HG02870 (cell line): ENCODE data around the gene PGF.
"Not testable (repeated sequence)": the region's sequence is repeated elsewhere in the genome, so short reads cannot be mapped to it uniquely, and the experiment has no call there.

Experiments used
- ATAC-seq: cut with Tn5 transposase; IDR thresholded peaks from one replicate; pipeline ENCODE4 v1.9.1; 2021; ENCODE audit warnings: mild to moderate bottlenecking, moderate library complexity; ENCODE audit not compliant: unreplicated experiment

Gene PGF

DNA sequence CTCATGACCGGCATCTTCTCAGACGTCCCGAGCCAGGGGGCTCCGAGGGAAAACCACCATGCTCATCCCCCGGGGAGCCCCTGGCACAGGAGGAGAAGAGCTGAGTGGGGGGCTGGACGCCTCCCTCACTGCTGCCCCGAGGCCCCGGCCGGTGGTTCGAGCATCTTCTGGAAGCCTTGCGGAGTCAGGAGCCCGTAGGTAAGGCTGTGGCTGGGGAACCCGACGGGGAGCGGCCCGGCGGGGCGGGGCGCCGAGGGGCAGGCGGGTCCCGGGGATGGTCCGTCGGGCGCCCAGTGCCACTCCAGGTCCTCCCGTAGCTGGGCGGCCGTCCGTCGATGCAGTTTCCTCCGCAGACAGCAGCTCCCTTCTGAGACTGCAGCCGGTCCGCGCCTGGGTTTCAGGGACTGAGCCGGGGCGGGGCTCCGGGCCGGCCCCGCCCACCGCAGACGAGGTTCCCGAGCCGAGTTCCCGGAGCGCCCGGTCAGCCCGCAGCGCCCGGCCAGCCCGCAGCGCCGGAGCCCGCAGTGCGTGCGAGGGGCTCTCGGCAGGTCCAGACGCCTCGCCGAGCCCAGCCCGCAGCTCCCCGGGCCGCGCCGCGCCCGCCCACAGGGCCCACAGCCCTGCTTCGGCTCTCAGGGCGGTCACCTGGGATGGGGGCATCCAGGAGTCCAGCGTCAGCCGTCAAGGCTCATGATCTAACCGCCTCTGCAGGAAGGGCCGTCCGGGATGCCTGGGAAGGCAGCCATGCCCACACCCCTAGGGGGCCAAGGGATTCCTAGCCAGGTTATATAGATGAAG, at the start of gene PGF:
TSS of gene PGF (minus strand) at position 369 of the 798 bp plus-strand sequence. CDS start at position 14, 355 bp downstream.
- no peak for ATAC-seq

DNA sequence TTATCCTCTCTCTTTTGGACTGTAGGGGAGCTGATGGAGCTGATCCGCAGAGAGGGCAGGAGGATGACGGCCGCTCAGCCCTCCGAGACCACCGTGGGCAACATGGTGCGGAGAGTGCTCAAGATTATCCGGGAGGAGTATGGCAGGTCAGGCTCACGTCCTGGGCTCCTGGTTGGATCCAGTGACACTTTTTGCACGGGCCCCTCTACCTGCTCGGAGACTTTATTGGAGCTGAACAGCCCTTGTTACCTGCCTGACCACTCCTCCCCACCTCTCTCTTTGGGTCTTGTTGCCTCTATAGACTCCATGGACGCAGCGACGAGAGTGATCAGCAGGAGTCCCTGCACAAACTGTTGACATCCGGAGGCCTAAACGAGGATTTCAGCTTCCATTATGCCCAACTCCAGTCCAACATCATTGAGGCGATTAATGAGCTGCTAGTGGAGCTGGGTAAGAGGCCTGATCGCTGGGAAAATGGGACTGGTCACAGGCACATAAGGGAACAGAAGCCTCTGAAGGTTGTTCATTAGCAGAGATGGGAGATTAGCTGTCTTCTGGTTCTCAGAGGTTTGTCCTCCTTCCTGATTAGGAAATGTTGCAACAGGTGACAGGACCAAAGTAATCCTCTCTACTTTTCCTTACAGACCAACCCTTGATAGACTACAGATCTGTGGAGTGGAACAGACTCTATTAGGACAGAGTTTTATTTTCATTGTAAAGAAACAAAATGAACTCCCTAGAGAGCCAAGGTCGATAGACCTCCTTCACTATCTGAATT, 48.0 kb upstream of the PGF start:
- no peak for ATAC-seq

DNA sequence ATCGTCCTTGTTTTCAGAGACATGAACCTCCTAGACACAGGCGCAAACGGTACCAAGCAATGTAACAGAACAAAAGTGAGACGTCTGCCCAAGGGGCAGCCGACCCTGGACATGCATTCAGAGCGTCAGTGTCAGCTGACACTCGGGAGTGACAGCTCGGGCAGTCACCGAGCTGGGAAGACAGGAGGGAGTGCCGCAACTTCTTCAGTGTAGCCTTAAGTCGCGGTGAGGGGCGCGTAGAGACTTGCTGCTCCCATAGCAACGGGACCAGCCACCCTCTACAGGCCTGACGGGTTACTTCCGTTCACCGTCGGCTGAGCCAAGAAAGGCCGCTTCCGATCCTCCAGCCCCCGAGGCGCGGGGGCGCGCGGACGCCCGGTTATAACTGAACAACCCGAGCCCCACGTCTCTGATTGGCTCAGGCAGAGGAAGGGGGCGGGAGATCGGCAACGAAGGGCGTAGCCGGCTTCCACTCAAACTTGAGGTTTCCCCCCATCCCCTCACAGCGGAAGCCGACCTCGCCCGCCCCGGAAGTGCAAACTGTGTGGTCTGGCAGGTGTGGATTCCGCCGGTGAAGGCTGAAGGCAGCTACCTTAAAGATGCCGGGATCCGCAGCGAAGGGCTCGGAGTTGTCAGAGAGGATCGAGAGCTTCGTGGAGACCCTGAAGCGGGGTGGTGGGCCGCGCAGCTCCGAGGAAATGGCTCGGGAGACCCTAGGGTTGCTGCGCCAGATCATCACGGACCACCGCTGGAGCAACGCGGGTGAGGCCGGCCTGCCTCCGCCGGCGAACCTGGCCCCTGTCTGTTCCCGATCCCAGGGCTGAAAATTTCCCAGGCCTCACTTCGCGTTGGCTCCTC, 47.2 kb upstream of the PGF start, which contains the start of gene EIF2B2:
TSS of gene EIF2B2 (plus strand) at position 530 of the 858 bp plus-strand sequence. CDS start at position 600, 70 bp downstream.
- ATAC-seq: peak; percentile 98

- no peak for ATAC-seq
Observed at GRCh38 chr14:75001899-75002298, 46.5 kb upstream of the PGF start.

- no peak for ATAC-seq
Observed at GRCh38 chr14:75001261-75001660, 45.9 kb upstream of the PGF start.

- ATAC-seq: not testable (repeated sequence)
Observed at GRCh38 chr14:74995781-74996180, 40.4 kb upstream of the PGF start.

DNA sequence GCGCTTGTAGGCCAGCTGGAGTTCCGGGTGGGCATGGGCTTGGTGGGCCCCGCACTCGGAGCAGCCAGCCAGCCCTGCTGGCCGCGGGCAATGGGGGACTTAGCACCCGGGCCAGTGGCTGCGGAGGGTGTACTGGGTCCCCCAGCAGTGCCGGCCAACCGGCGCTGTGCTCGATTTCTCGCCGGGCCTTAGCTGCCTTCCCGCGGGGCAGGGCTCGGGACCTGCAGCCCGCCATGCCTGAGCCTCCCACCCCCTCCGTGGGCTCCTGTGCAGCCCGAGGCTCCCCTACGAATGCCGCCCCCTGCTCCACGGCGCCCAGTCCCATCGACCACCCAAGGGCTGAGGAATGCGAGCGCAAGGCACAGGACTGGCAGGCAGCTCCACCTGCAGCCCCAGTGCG, 38.8 kb upstream of the PGF start:
- ATAC-seq: not testable (repeated sequence)

GRCh38 chr14:74988993-74989392, 33.6 kb upstream of the PGF start:
- no peak for ATAC-seq

DNA sequence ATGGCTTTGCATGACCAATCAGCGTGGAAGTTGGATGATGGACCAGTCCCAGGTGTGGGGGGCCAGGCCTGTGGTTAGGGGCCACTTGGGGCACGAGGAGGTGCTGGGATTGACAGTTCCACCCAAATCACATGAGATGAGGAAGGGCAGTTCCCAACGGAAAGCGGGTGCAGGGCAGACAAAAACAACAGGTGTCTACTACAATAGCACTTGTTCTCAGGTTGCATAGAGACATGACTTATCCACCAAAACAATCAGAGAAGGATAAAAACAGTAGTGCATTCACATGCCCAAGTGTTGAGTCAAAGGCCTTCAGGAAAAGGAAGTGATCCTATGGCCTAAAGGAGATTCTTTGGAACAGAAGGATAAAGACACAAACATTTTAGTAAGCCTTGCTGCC, 32.7 kb upstream of the PGF start:
- no peak for ATAC-seq

- ATAC-seq: no peak
Observed at GRCh38 chr14:74985806-74986205, 30.4 kb upstream of the PGF start.

GRCh38 chr14:74985028-74985310, 29.6 kb upstream of the PGF start:
- ATAC-seq: no peak

GRCh38 chr14:74984236-74985027, 29.0 kb upstream of the PGF start:
- ATAC-seq: no peak

DNA sequence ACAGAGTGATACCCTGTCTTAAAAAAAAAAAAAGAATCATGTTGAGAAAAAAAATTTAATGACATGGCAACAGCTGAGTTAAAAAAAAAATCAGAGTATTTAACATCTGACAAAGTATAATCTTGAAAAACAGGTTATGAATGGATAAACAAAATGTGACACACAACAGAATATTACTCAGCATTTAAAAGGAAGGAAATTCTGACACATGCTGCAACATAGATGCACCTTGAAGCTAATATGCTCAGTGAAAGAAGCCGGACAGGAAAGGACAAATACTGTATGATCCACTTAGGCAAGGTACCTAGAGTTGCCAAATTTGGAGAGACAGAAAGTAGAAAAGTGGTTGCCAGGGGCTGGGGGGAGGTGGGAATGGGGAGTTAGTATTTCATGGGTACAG, 27.9 kb upstream of the PGF start:
- no peak for ATAC-seq

DNA sequence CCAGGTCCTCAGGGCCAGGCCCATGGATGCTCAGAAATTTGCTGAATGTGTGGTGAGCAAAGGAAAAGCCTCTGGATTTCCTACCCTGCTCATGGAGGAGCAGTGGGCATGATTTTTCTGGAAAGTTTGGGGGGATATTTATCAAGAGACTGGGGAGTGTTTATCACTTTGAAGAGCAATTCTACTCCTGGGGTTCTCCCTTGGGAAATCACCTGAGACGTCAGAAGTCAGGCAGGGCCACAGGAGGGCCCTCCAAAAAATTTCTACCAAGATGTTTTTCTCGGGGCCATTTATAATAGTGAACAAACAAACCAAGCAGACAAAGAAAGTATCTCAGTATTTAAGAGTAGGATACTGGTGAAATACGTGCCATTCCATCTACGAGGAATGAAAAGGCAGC, 27.3 kb upstream of the PGF start:
- ATAC-seq: no peak

DNA sequence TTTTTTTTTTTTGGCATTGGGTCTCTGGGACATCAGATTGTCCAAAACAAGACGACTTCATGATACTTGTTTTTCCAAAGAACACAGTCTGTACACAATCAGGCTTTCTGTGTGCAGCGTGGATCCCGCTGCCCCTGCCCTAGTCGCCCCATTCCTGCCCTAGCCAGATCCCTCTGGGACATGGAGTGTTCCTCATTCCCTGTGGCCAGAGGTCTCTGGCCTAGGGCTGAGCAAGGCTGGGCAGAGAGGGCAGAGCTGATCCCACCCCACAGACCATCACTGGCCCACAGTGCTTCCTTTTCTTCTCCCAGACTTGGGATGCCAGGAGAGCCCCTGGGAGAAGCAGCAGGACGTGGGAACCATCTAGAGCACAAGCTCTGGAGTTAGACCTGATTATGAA, 26.4 kb upstream of the PGF start:
- ATAC-seq: no peak

DNA sequence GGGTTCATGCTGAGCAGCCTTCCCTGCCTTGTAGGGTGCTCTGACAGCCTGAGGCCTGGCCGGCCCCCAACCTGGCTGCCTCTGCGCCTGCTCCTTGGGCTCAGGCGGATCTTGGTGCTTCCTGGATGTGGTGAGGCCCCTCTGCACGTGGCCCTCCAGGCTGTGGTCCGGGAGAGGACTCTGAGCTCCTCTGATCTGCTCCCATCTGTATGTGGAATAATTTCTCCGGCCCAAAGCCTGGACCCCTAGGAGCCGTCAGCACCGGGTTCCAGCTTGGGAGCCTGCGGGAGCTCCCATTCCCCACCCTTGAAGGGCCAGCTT, 26.0 kb upstream of the PGF start:
- ATAC-seq: no peak

DNA sequence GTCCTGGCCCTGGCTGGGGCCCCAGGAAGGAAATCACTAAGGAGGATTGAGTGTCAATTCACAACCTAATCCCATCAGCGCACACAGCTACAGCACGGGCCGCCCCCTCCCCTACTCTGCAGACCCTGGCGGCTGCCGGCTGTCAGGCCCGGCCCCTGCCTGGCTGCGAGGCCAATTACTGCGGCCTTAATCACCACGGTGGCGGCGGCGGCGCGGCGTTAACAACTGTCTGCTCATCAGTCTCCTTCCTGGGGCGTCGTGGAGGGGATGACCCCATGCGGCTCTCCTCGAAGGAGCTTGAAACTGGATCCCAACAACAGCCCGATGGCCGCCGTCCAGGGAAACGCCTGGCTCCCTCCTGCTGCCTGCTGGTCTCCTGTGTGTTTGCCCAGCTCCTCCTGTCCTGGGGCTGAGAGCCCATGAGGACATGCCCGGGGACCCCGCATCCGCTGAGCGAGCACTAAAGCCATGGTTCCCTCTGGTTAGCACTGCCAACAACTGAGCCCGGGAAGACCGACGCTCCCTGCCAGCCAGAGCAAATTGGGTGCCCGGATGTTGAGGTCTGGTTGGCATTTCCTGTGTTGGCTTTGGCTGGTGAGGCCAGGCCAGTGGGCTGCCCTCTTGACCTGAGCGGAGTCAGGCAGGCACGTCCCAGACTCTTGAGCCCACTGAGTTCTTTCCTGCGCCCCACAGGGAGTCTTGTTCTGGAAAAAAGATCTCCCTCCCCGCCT, 25.5 kb upstream of the PGF start:
- ATAC-seq: no peak

DNA sequence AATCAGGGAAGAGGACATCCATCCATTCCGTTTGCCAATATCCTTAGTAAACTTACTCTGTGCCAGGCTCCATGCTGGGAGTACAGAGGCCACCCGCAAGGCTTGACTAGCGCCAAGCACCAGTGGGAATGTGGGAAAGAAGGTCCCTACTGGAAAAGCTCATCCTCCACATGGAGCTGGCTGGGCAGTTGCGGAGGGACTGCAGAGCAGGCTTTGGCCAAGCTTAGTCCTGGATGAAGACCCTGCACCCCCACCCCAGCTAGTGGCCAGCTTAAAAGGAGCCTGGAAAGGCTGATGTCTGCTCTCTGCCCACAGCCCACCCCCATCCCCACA, 25.0 kb upstream of the PGF start:
- no peak for ATAC-seq

GRCh38 chr14:74979442-74980397, 24.3 kb upstream of the PGF start:
- ATAC-seq: no peak
